Epidermal melanocyte (primary cell): ENCODE results near the gene SAMD11.
"Not testable (repeated sequence)": the region's sequence is repeated elsewhere in the genome, so short reads cannot be mapped to it uniquely, and the experiment has no call there.

ENCODE experiments used
- DNase-seq: peaks from one replicate; pipeline ENCODE4 v3.0.0; 2011; ENCODE audit warnings: low spot score; ENCODE audit not compliant: insufficient read length

Gene SAMD11

GRCh38 chr1:923131-923990 is at the start of gene SAMD11:
Gene SAMD11, plus strand, starts transcription at chr1:923923. Its CDS starts 509 bp downstream, at chr1:924432.
- DNase-seq, result peak; percentile 69

- not testable (repeated sequence) for DNase-seq
Observed at GRCh38 chr1:876428-877208, 47.1 kb upstream of the SAMD11 start.

GRCh38 chr1:877209-877986 is 46.3 kb upstream of the SAMD11 start:
- not testable (repeated sequence) for DNase-seq

GRCh38 chr1:880511-880910 is 43.2 kb upstream of the SAMD11 start:
- DNase-seq, result not testable (repeated sequence)

- not testable (repeated sequence) for DNase-seq
Observed at GRCh38 chr1:880915-881314, 42.8 kb upstream of the SAMD11 start.

GRCh38 chr1:886311-886710 is 37.4 kb upstream of the SAMD11 start:
- DNase-seq, result no peak

GRCh38 chr1:886760-887159 is 37.0 kb upstream of the SAMD11 start:
- DNase-seq, result no peak

GRCh38 chr1:888297-888696 is 35.4 kb upstream of the SAMD11 start:
- no peak for DNase-seq

- not testable (repeated sequence) for DNase-seq
Observed at GRCh38 chr1:889774-890173, 33.9 kb upstream of the SAMD11 start.

- not testable (repeated sequence) for DNase-seq
Observed at GRCh38 chr1:890234-890633, 33.5 kb upstream of the SAMD11 start.

GRCh38 chr1:890661-891060 is 33.1 kb upstream of the SAMD11 start:
- no peak for DNase-seq

GRCh38 chr1:897226-897625 is 26.5 kb upstream of the SAMD11 start:
- DNase-seq, result no peak

- DNase-seq, result not testable (repeated sequence)
Observed at GRCh38 chr1:897951-898350, 25.8 kb upstream of the SAMD11 start.

GRCh38 chr1:899636-900317 is 23.9 kb upstream of the SAMD11 start:
- no peak for DNase-seq

GRCh38 chr1:901108-901859 is 22.4 kb upstream of the SAMD11 start:
- no peak for DNase-seq

- no peak for DNase-seq
Observed at GRCh38 chr1:902802-903201, 20.9 kb upstream of the SAMD11 start.

- no peak for DNase-seq
Observed at GRCh38 chr1:903305-903704, 20.4 kb upstream of the SAMD11 start.

- DNase-seq, result peak; percentile 13
Observed at GRCh38 chr1:903721-904271, 19.9 kb upstream of the SAMD11 start.

GRCh38 chr1:904310-904950 is 19.3 kb upstream of the SAMD11 start:
- peak; percentile 85 for DNase-seq
